ENCODE measurements around the gene CD2AP.

DNA sequence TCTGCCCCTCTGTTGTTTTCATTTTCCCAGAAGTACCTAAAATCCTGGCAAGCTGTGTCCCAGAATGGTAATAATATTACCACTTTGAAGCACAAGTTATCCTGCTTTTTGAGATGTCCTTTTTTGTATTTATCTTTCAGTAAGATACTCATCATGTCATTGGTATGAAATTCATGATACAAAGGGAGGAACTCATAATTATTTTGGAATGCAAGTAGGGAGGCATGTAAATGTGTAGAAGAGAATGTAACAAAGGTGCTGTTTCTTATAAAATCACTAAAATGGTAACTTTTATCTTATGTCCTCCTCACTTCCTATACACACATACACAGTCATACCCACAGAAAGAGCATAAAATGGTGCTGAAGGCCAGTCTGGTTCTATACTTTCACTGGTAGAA is 109.9 kb downstream of the CD2AP start:
- TF ChIP-seq POLR2A (IDR thresholded peaks at IDR 0.05; ENCODE audit: low read depth, low read length), result no peak
- TF ChIP-seq POLR2AphosphoS5 (IDR thresholded peaks at IDR 0.05; ENCODE audit: low read depth, low read length), result no peak
- TF ChIP-seq SPI1 (IDR thresholded peaks at IDR 0.05; ENCODE audit: low read depth, low read length), result no peak
- TF ChIP-seq TAF1 (IDR thresholded peaks at IDR 0.05; ENCODE audit: low read depth, low read length), result no peak

All from GM12891 (cell line).